GM23248 (cell line): Measurements from ENCODE around the gene RBBP5. TPM values are rescaled to one million over a fixed set of nuclear protein-coding genes. Genes with fewer than 3 reads are reported as not detected.

Experiments used
- DNase-seq: peaks from one replicate; pipeline ENCODE4 v3.0.0-alpha.2; 2015
- H2AFZ ChIP-seq: fragments of 200-600 bp; sonication (generic); 2 replicates; pipeline ENCODE4 v1.6.1; 2016; ENCODE audit warnings: antibody characterized with exemption
- H3F3A ChIP-seq: fragments of 200-600 bp; sonication (generic); 2 replicates; pipeline ENCODE4 v1.6.1; 2016; ENCODE audit warnings: mild to moderate bottlenecking, antibody characterized with exemption, mixed run types; ENCODE audit not compliant: insufficient read depth
- H3K27ac ChIP-seq: fragments of 200-600 bp; sonication (generic); 2 replicates; pipeline ENCODE4 v1.5.1; 2016; ENCODE audit warnings: mild to moderate bottlenecking
- H3K27me3 ChIP-seq: fragments of 200-600 bp; sonication (generic); replicated peaks from 2 replicates; pipeline ENCODE4 v1.6.1; 2016; ENCODE audit warnings: mild to moderate bottlenecking; ENCODE audit not compliant: insufficient read depth
- H3K36me3 ChIP-seq: fragments of 200-600 bp; sonication (generic); 2 replicates; pipeline ENCODE4 v1.6.1; 2016; ENCODE audit warnings: low read depth, mild to moderate bottlenecking
- H3K4me1 ChIP-seq: fragments of 200-600 bp; sonication (generic); 2 replicates; pipeline ENCODE4 v1.6.1; 2016; ENCODE audit warnings: mild to moderate bottlenecking; ENCODE audit not compliant: insufficient read depth
- H3K4me2 ChIP-seq: fragments of 200-600 bp; sonication (generic); one replicate; pipeline ENCODE4 v1.6.1; 2016; ENCODE audit warnings: mild to moderate bottlenecking; ENCODE audit not compliant: unreplicated experiment
- H3K4me3 ChIP-seq: fragments of 200-600 bp; sonication (generic); 2 replicates; pipeline ENCODE4 v1.5.1; 2016; ENCODE audit warnings: mild to moderate bottlenecking
- H3K79me2 ChIP-seq: fragments of 200-600 bp; sonication (generic); 2 replicates; pipeline ENCODE4 v1.6.1; 2016; ENCODE audit warnings: mild to moderate bottlenecking; ENCODE audit not compliant: insufficient read depth
- H3K9ac ChIP-seq: fragments of 200-600 bp; sonication (generic); 2 replicates; pipeline ENCODE4 v1.6.1; 2016; ENCODE audit warnings: mild to moderate bottlenecking
- H3K9me2 ChIP-seq: fragments of 200-600 bp; sonication (generic); 2 replicates; pipeline ENCODE4 v1.6.1; 2016; ENCODE audit warnings: mixed run types, mild to moderate bottlenecking, moderate library complexity; ENCODE audit not compliant: insufficient read depth
- H3K9me3 ChIP-seq: fragments of 200-600 bp; sonication (generic); one replicate; pipeline ENCODE4 v1.6.1; 2017; ENCODE audit warnings: low read depth
- H4K20me1 ChIP-seq: fragments of 200-600 bp; sonication (generic); 2 replicates; pipeline ENCODE4 v1.6.0; 2016; ENCODE audit not compliant: insufficient read depth
- EZH2 ChIP-seq: fragments of 200-600 bp; sonication (generic); IDR thresholded peaks from 2 replicates; pipeline ENCODE4 v1.6.1; 2018; ENCODE audit warnings: antibody characterized with exemption, mild to moderate bottlenecking; ENCODE audit not compliant: insufficient read depth, poor library complexity, severe bottlenecking
- EZH2phosphoT487 ChIP-seq: fragments of 200-600 bp; sonication (generic); IDR thresholded peaks from 2 replicates; pipeline ENCODE4 v1.6.1; 2018; ENCODE audit warnings: antibody characterized with exemption, moderate library complexity, mild to moderate bottlenecking, low read depth; ENCODE audit not compliant: insufficient read depth
- WGBS, 2 experiments: methylation state at CpG; one replicate each; pipeline ENCODE4 v1.1.6; 2015 to 2017; ENCODE audit warnings: low lambda C conversion rate in 2 of 2, low coverage in 1 of 2; ENCODE audit errors: missing lambda C conversion rate in 2 of 2; 5-methylcytosine and 5-hydroxymethylcytosine counted together
- in situ Hi-C: fragments of 300-500 bp; cut with MboI; formaldehyde crosslinking; loops from 2 replicates; pipeline ENCODE4 v1.15.0; 2020
- polyA plus RNA-seq: library from polyadenylated mRNA; unstranded; fragments of >200 nt; fragmentation: Nextera tagmentation; extraction: Ambion mirVana; gene quantifications from 2 replicates; pipeline ENCODE4 v1.2.1, GENCODE V29; 2016
- total RNA-seq: library from RNA; depleted of rRNA; stranded (reverse); fragments of >200 nt; shearing (Covaris generic); gene quantifications from 2 replicates; pipeline ENCODE4 v1.2.3, GENCODE V29; 2014

The RBBP5 gene
- total and polyA plus RNA-seq, 2 experiments from 2014 or later, result 13.6 to 14.3 TPM

GRCh38 chr1:205064741-205065316 lies 56.9 kb downstream of the RBBP5 start:
- in situ Hi-C loops, result no loop called here
- Histone ChIP-seq H3K9me3 (no peaks in the 10 kb centered on the region), H2AFZ (no peak overlapping the region), H3K9me2 (no peaks in the 10 kb centered on the region), H3K4me1 (peaks cover 5% of the 10 kb centered on the region; the same call in 1 of the 2 replicates), H3K9ac (no peak overlapping the region), H3K36me3 (no peaks in the 10 kb centered on the region), H3K27ac (no peak overlapping the region), H3K79me2 (no peaks in the 10 kb centered on the region), H4K20me1 (no peaks in the 10 kb centered on the region), H3F3A (no peaks in the 10 kb centered on the region), H3K4me2 (no peak overlapping the region), H3K4me3 (no peak overlapping the region), H3K27me3 (no peaks in the 10 kb centered on the region)
- TF ChIP-seq EZH2 (no peak), EZH2phosphoT487 (no peak)
- WGBS, 2 experiments, result 82 to 92% methylated on average over 8 to 9 of the region's 9 CpGs
- DNase-seq, result no peak

DNA sequence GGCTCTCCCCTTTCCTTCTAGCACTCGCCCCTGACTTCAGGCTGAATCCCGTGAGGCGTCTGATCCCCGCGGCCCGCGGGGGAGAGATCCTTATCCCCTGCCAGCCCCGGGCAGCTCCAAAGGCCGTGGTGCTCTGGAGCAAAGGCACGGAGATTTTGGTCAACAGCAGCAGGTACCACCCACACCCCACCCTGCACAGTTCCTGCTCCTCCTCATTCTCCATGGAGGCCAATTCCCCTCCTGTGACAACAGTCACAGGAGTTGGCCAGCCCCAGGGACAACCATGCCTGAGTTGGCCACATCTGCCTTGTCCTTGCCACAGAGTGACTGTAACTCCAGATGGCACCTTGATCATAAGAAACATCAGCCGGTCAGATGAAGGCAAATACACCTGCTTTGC lies 57.5 kb downstream of the RBBP5 start:
- Histone ChIP-seq H3K9me2 (no peaks in the 10 kb centered on the region), H3K36me3 (no peaks in the 10 kb centered on the region), H3K4me2 (no peak overlapping the region), H2AFZ (no peak overlapping the region), H3K4me1 (peaks cover 5% of the 10 kb centered on the region; the same call in 1 of the 2 replicates), H3K9me3 (no peaks in the 10 kb centered on the region), H3K79me2 (no peaks in the 10 kb centered on the region), H4K20me1 (no peaks in the 10 kb centered on the region), H3K27me3 (no peaks in the 10 kb centered on the region), H3K4me3 (no peak overlapping the region), H3F3A (no peaks in the 10 kb centered on the region), H3K27ac (no peak overlapping the region), H3K9ac (no peak overlapping the region)
- TF ChIP-seq EZH2, result no peak
- no peak for TF ChIP-seq EZH2phosphoT487
- no peak for DNase-seq
- WGBS, 2 experiments, result 85 to 87% methylated on average over 10 to 11 of the region's 11 CpGs
- in situ Hi-C loops, result no loop called here

DNA sequence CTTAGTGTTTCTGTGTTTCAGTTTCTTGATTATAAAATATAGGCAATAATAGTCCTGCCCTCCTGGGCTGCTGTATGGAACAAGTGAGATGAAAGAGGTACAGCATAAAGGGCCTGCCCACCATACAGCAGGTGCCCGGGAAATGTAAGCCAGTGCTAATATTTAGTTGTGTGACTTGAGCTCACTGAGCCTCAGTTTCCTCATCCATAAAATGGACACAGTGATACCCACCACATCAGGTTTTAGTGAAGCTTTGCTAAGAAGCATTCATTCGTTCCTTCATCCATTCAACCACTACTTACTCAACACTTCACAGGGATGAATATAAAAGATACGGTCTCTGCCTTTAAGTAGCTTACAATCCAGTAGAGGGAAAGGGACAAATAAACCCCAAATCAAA lies 58.9 kb downstream of the RBBP5 start:
- no peak overlapping the region for H3K9ac ChIP-seq
- DNase-seq, result no peak
- H2AFZ ChIP-seq, result no peak overlapping the region
- WGBS, 2 experiments, result 80 to 83% methylated on average over 3 of the region's 3 CpGs
- in situ Hi-C loops, result no loop called here
- H3F3A ChIP-seq, result no peaks in the 10 kb centered on the region
- H3K27ac ChIP-seq, result no peak overlapping the region
- H3K9me2 ChIP-seq, result no peaks in the 10 kb centered on the region
- H4K20me1 ChIP-seq, result no peaks in the 10 kb centered on the region
- no peaks in the 10 kb centered on the region for H3K4me1 ChIP-seq
- no peaks in the 10 kb centered on the region for H3K9me3 ChIP-seq
- no peak overlapping the region for H3K4me3 ChIP-seq
- no peaks in the 10 kb centered on the region for H3K36me3 ChIP-seq
- no peaks in the 10 kb centered on the region for H3K27me3 ChIP-seq
- TF ChIP-seq EZH2 (no peak), EZH2phosphoT487 (no peak)
- no peak overlapping the region for H3K4me2 ChIP-seq
- no peaks in the 10 kb centered on the region for H3K79me2 ChIP-seq

DNA sequence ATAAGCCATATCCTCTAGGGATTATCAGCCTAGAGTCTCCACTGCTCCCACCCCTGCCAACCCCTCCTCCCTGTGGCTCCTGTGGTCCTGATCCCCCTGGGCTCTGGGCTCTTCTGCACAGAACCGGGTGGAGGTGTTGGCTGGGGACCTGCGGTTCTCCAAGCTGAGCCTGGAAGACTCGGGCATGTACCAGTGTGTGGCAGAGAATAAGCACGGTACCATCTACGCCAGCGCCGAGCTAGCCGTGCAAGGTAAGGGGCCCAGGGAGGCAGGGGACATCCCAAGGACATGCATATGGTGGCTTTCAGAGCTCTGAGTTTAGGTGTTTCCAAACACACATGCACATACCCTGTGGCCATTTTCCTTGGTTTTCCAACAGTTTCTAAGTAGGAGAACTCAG lies 59.5 kb downstream of the RBBP5 start:
- in situ Hi-C loops, result no loop called here
- Histone ChIP-seq H3K9me3 (no peaks in the 10 kb centered on the region), H3F3A (no peaks in the 10 kb centered on the region), H4K20me1 (no peaks in the 10 kb centered on the region), H3K36me3 (no peaks in the 10 kb centered on the region), H3K27me3 (no peaks in the 10 kb centered on the region), H3K9ac (no peak overlapping the region), H3K27ac (no peak overlapping the region), H3K4me1 (no peaks in the 10 kb centered on the region), H3K9me2 (no peaks in the 10 kb centered on the region), H3K79me2 (no peaks in the 10 kb centered on the region), H3K4me3 (no peak overlapping the region), H3K4me2 (no peak overlapping the region), H2AFZ (no peak overlapping the region)
- TF ChIP-seq EZH2phosphoT487 (no peak), EZH2 (no peak)
- 66 to 69% methylated on average over 8 of the region's 8 CpGs for WGBS, 2 experiments
- no peak for DNase-seq

DNA sequence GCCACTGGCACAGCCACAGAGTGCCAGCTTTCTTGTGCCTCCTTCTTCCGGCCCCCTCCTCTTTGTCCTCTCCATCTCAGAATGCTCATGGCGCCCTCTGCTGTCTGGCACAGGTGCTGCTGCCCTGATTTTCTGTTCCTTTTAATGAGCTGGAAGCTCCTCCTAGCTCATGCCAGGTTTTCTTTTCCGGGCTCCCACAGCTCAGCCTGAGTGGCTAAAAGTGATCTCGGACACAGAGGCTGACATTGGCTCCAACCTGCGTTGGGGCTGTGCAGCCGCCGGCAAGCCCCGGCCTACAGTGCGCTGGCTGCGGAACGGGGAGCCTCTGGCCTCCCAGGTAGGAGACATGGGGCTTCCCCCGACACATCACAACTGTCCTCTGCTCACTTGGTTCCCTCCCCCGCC lies 60.1 kb downstream of the RBBP5 start:
- no peaks in the 10 kb centered on the region for H3F3A ChIP-seq
- no peaks in the 10 kb centered on the region for H3K9me3 ChIP-seq
- DNase-seq, result peak; percentile 75
- TF ChIP-seq EZH2 (no peak), EZH2phosphoT487 (no peak)
- no peaks in the 10 kb centered on the region for H4K20me1 ChIP-seq
- WGBS, 2 experiments, result 31 to 32% methylated on average over 12 to 13 of the region's 13 CpGs
- in situ Hi-C loops, result no loop called here
- no peaks in the 10 kb centered on the region for H3K79me2 ChIP-seq
- H2AFZ ChIP-seq, result no peak overlapping the region
- H3K4me3 ChIP-seq, result no peak overlapping the region
- H3K4me1 ChIP-seq, result no peaks in the 10 kb centered on the region
- no peaks in the 10 kb centered on the region for H3K36me3 ChIP-seq
- H3K4me2 ChIP-seq, result no peak overlapping the region
- no peak overlapping the region for H3K27ac ChIP-seq
- H3K9me2 ChIP-seq, result no peaks in the 10 kb centered on the region
- no peak overlapping the region for H3K9ac ChIP-seq
- H3K27me3 ChIP-seq, result no peaks in the 10 kb centered on the region
